Measurements from ENCODE around the gene PHC1.
A peak's percentile ranks its signal among the peaks of the same experiment; 100 is the strongest.
"Not testable (repeated sequence)": the region's sequence is repeated elsewhere in the genome, so short reads cannot be mapped to it uniquely, and the experiment has no call there.

The PHC1 gene

DNA sequence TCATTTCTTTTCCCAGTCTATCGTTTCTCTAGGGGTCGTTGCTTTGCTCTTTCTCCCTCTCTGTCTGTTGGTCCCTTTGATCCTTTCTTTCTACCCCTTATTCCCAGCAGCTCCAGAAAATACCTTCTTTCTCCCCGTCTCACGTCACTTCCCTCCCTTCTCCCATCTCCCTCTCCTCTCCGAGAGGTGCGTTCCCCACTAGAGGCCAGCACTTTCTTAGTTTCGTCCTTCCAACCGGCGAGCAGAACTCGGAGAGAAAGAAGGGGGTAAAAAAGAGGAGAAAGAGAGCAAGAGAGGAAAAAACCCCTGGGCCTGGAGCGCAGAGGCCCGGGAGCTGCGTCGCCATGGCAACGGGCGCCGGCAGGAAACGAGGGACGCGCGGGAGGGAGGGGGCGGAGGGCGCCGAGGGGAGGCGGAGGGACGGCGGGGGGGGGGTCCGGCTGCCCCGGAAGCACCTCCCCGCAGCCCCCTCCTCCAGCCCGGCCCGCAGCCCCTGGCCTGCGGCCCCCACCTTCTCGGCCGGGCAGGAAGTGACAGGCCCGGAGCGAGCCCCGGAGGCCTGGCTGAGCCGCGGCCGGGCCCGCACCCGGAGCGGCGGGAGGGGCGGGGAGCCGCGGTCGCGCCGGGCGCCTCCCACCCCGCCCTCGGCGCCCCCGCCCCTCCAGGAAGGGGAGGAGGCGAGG lies at the start of gene PHC1:
Gene PHC1 (plus strand): TSS at position 477 of the 683 bp plus-strand sequence. CDS start 3,169 bp downstream, outside the sequence.
- DNase-seq (ENCODE audit: low read depth), result peak; percentile 35

DNA sequence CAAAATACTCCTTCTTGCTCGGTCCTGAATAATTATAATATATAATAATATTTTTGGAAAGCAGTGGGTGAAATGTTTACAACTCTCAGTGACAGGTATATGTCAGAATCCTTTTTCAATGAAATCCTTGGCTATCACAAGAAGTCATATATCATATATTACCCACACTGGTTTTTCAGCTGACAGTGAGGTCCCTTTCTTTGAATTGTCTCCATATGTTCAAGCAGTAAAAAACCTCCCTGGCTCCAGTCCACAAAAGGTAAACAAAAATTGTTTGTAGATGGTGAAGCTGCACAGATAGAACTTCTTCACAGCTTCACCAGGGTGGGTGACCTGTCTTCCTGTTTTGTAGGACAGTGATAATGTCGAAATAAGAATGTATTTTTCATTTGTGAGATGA lies 47.9 kb upstream of the PHC1 start:
- DNase-seq (ENCODE audit: low read depth), result no peak

DNA sequence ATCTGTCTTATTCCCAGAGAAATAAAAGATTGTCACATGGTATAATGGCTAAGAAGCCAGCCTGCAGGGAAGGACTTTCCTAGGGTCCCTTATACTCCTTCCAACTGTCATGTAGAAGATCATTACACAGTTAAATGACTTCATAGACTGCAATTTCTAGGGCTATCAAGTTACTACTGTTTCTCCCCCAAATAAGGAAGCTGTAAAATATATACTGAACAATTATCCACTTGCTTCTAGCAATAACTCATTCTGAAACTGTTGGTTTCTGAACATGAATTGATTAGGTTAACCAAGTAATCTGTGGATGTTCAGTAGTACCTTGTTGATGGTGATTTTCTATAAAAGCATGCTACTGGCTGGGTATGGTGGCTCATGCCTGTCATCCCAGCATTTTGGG lies 47.3 kb upstream of the PHC1 start:
- no peak for DNase-seq (ENCODE audit: low read depth)

DNA sequence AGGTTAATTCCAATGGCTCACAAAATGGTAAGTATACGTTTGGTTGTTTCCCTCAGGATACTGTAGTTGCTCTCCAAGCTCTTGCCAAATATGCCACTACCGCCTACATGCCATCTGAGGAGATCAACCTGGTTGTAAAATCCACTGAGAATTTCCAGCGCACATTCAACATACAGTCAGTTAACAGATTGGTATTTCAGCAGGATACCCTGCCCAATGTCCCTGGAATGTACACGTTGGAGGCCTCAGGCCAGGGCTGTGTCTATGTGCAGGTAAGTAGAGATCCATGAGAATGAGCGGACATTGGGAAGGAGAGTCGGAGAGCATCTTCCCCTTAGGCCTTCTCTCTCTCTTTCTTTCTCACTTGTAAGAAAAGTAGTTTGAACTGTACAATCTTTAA lies 46.5 kb upstream of the PHC1 start:
- no peak for DNase-seq (ENCODE audit: low read depth)

DNA sequence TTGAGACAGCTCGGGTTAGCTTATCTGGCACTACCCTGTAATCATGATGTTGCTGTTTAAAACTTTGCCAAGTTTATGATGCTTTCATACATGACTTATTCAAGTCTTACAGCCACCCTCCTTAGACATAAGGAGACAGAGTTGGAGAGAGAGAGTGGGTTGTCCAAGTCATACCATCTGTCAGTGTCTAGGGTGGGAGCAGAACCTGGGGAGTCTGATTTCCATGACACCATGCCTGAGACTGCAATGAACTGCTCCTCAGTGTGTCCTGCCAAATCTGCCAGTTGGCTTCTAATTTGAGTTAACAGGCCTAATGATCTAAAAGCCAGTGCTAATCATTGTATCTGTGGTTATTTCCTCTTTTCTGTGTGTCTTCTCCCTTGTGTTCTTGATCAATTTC lies 43.7 kb upstream of the PHC1 start:
- DNase-seq (ENCODE audit: low read depth), result no peak

DNA sequence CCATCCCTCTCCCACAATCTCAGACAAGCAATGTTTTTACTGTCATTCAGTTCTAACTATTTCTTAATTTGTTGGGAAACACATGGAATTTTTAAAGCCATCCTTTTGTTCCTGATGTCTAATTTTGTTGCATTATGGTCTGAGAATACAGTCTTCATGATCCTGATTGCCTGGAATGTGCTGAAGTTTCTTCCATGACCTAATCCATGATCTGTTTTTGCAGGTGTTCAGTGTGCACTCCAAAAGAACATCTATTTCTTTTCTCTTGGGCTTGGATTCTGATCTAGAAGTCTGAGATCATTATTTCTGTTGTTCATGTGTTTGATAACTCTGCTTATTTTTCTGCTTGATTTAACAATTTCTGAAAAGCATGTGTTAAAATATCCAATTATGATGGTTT lies 43.2 kb upstream of the PHC1 start:
- no peak for DNase-seq (ENCODE audit: low read depth)

DNA sequence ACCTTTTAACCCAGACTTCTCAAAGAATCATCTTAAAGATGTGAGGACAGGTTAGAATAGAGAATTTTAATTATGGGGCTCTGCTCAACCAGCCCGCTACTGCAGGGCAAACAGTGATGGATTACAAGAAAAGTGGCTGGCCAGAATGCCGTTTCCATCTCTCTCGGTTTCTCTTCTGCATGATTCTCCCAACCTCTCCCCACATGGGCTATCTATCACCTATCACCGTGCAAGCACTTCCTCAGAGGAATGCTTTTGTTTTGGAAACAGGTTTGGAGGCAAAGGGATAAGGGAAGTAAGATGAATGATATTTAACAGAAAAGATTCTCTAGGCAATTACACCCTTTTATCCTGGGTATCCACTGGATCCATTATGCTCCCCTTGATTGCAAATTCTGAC lies 37.4 kb upstream of the PHC1 start:
- DNase-seq (ENCODE audit: low read depth), result no peak

DNA sequence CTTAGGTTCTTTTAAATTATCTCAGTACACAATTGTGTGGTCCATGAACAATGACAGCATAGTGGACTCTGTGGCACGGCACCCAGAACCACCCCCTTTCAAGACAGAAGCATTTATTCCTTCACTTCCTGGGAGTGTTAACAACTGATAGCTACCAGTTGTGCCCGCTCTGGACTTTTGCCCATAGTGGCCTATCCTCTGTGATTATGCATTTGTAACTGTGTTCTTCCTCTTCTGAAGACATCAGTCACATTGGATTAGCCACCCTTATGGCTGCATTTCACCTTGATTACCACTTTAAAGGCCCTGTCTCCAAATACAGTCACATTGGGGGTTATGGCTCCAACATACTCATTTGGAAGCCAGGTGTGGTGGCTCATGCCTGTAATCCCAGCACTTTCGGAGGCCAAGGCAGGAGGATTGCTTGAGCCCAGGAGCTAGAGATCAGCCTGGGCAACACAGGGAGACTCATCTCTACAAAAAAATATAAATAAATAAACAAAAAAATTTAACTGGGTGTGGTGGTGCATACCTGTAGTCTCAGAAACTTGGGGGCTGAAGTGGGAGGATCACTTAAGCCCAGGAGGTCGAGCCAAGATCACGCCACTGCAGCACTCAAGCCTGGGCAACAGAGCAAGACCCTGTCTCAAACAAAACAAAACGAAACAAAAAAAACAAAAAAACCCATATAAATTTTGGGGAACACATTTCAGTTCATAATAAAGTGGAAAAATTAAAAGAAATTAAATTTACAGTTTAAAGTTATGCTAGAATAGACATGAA lies 27.6 kb upstream of the PHC1 start:
- no peak for DNase-seq (ENCODE audit: low read depth)

DNA sequence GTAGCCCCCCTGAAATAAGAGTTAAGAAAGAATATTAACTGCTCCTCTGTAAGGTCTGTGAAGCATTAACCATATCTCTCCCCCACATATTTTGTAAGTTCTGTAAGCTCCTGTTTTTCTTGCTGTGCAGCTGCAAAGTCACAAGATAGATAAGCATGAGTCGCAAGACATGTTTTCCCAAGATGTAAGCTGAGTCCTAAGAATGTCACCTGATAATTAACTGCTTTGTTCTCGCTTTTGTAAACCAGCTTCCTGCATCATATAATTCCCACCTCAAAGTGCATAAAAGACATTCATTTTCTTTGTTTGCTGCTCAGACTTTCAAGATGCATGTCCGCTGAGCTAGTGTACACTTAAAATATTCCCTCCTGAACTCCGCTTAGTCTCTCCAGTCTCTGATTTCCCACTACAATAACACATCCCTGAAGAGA lies 27.0 kb upstream of the PHC1 start:
- no peak for DNase-seq (ENCODE audit: low read depth)

DNA sequence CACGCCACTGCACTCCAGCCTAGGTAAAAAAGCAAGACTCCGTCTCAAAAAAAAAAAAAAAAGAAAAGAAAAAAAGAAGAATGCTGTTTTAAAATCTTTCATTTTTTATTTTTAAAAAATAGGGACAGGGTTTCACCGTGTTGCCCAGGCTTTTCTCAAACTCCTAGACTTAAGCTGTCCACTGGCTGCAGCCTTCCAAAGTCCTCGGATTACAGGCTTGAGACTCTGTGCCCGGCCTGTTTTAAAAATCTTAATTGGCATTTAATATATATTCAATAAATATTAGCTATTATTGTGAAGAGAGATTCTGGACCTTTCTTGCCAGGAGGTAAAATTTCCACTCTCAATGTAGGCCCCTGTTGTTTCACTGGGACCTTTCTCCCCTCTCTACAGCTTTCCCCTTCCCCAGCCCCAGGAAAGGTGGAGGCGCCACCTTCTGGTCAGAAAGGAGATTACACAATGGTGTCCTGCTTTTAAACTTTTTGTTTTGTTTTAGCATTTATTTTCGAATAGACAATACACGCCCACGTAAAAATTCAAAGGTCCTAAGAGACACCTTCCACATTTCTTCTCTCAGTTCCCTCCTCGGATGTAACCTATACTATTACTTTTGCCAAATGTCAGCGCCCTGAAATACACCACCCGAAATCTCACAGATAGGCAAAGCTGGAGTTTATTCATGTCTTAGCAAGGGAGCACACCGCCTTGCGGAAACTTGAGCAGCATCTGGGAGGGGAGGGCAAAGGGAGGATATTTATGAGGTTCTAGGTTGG lies 23.8 kb upstream of the PHC1 start:
- DNase-seq (ENCODE audit: low read depth), result peak; percentile 3

DNA sequence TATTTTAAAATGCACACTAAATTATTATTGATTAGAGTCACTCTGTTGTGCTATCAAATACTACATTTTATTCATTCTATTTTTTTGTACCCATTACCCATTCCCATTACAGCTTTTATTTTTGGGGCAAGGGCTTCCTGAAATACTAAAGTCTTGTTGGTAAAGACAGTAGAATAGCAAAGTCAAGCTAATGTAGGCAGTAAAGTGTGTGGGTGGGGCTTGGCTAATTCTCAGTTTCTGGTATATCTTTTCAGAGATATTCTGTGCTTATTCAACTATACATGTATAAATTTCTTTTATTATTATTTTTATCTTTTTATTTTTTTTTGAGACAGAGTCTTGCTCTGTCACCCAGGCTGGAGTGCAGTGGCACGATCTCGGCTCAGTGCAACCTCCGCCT lies 22.3 kb upstream of the PHC1 start:
- DNase-seq (ENCODE audit: low read depth), result no peak

DNA sequence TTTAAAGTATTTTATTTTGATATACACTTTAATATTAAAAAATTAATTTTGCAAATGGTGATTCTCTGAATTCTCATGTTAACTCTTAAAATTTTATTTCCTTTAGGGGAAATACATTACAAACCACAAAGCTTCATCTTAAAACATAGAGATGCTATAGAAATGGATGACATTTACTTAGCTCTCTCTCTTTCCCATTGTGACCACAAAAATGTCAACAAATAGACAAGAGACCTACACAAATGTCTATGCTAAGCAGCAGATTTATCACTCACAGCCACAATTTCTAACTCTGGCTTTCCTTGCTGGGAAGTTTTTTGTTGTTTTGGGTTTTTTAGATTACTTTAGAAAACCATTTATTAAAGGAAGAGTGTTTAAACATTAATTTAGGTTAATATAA lies 19.9 kb upstream of the PHC1 start:
- no peak for DNase-seq (ENCODE audit: low read depth)

DNA sequence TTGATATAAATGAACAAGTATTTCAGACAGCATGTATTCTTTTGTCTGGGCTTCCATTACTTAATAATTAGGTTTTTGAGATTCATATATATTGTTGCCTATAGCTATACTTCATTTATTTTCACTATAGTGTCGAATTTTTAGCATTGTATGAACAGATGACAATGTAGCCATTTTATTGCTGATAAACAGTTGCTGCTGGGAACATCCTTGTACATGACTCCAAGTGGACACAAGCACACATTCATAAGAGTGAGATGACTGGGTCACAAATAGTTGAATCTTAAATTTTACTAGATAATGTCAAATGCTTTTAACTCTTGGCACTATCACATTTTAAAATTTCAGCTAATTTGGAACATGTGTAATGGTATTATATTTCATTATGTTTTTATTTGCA lies 19.3 kb upstream of the PHC1 start:
- DNase-seq (ENCODE audit: low read depth), result no peak

DNA sequence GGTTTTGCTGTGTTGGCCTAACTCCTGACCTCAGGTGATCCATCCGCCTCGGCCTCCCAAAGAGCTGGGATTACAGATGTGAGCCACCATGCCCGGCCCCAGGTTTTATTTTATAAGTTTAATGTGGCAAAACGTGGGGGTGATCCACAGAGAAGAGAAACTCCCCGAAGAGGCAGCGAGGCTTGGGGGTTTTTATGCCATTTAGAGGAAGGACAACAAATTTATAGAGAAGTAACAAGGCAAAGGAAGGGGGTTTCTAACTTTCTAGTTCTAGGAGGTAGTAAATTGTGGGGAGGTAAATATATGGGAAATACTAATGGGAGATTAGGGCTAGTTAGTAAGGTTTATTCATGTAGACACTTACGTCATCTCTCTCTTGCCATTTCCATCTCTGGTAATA lies 17.2 kb upstream of the PHC1 start:
- no peak for DNase-seq (ENCODE audit: low read depth)

DNA sequence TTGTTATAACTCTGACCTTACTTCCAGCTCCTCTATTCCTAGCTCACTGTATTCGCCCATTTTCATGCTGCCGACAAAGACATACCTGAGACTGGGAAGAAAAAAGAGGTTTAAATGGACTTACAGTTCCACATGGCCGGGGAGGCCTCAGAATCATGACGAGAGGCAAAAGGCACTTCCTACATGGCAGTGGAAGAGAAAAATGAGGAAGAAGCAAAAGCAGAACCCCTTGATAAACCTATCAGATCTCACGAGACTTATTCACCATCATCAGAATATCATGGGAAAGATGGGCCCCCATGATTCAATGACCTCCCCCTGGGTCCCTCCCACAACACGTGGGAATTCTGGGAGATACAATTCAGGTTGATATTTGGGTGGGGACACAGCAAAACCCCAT lies 14.5 kb upstream of the PHC1 start:
- DNase-seq (ENCODE audit: low read depth), result no peak

DNA sequence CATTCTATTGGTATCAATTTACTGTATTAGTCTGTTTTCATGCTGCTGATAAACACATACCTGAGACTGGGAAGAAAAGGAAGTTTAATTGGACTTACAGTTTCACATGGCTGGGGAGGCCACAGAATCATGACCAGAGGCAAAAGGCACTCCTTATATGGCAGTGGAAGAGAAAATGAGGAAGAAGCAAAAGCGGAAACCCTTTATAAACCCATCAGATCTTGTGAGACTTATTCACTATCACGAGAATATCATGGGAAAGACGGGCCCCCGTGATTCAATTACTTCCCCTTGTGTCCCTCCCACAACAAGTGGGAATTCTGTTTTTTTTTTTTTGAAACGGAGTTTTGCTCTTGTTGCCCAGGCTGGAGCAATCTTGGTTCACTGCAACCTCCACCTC lies 11.6 kb upstream of the PHC1 start:
- not testable (repeated sequence) for DNase-seq (ENCODE audit: low read depth)

DNA sequence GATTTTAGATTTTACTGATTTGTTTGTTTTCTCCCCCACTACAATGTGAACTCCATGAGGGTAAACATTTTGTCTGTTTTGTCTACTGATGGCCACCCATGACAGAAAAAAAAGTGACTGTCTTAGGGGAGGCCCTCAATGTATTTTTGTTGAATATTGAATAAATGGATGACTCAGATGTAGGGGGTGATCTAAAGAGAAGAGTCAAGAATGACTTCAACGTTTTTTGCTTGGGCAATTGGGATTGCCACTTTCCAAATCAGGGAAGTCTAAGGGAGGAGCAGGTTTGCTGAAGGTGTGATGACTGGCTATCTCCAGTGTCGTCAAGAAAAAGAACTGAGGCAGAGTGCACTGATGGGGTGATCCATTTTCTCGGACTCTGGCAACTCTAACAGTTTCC lies 10.7 kb upstream of the PHC1 start:
- no peak for DNase-seq (ENCODE audit: low read depth)

DNA sequence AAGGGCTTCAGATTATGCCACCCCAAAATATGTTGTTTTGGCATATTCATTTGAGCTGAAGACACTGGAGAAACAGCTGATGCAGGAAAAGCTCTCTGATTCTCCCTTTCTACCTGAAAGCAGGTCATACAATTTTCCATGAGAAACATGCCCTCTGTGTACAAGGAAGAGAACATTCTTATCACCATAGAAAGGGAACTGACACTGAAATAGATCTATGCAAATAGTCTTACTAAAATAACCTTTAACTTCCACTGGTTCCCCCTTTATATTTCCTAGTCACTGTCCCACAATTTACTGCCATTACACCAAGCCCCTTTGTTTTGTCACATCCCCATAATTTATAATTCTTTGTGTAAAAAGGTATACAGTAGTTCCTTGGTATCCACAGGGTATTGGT lies 9.6 kb upstream of the PHC1 start:
- no peak for DNase-seq (ENCODE audit: low read depth)

DNA sequence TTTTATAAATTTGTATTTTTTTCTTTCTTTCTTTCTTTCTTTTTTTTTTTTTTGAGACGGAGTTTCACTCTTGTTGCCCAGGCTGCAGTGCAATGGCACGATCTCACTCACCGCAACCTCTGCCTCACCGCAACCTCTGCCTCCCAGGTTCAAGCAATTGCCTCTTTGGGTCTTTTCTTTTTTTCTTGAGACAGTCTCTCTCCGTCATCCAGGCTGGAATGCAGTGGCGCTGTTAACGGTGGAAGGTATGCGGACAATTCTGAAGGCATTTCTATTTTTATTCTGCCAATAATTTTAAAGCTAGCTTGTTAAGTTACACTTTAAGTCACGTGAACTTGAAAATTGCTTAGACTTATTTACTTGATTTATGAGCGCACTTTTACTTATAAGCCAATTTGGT lies 8.8 kb upstream of the PHC1 start:
- DNase-seq (ENCODE audit: low read depth), result no peak

DNA sequence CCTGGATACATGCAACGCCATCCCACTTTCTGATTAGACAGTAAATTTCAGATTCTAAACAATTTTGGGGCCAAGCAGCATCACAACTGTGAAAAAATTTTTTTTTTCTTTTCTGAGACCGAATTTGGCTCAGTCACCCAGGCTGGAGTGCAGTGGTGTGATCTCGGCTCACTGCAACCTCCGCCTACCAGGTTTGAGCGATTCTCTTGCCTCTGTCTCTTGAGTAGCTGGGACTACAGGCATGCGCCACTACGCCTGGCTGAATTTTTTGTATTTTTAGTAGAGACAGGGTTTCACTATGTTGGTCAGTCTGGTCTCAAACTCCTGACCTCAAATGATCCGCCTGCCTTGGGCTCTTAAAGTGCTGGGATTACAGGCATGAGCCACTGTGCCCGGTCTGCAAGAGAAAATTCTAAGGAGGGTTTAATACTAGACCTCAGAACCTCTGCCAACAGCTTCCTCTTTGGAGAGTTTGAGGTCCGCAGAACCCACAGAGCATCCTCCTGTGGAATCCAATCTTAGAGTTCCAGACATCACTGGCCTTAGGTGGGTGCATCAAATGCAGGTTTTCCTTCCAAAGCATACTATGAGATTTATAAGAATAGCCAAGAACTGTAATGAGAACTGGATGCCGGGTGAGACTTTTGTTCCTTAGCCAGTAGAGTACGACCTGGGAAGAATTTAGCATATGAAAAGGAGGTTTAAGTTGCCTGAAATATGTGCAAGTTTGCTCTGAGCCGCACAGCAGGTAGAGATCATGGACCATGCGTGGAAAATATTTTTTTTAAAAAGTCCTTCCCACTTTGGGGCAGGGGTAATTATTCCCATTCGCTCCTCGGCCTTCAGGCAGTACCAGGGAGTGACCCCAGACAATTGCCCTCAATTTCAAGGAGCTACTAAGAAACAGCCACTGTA lies 7.8 kb upstream of the PHC1 start:
- no peak for DNase-seq (ENCODE audit: low read depth)

DNA sequence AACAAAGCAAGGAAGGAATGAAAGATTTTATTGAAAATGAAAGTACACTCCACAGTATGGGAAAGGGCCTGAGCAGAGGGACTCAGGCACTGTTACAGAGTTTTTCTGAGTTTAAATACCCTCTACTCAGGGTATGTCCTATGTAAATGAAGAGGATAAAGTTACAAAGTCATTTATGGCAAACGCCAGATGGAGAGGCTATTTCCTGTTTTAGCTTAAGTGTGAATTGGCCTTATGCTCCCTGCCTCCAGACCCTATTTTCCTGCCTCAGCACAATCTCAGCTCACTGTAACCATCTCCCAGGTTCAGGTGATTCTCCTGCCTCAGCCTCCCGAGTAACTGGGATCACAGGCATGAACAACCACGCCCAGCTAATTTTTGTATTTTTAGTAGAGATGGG lies 6.8 kb upstream of the PHC1 start:
- DNase-seq (ENCODE audit: low read depth), result no peak

DNA sequence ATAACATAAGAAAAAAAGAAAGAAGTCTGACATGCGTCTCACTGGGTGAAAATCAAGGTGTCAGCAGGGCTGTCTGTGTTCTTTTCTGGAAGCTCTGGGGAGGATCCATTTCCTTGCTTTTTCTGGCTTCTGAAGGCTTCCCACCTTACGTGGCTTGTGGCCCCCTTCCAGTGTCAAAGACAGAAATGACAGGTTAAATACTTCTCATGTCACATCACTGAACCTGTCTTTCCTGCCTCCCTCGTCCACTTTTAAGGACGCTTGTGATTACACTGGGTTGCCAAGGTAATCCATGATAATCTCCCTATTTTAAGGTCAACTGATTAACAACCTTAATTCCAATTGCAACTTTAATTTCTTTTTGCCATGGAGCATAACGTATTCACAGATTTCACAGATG lies 4.6 kb upstream of the PHC1 start:
- DNase-seq (ENCODE audit: low read depth), result no peak
